Measurements from ENCODE around the gene SORCS2.

- TF ChIP-seq POLR2A (IDR thresholded peaks at IDR 0.05) (no peak), CTCF (IDR thresholded peaks at IDR 0.05) (no peak), POLR2AphosphoS5 (IDR thresholded peaks at IDR 0.05) (no peak)
Measured at GRCh38 chr4:7458477-7458876, 266.1 kb downstream of the SORCS2 start.

Measured in prostate gland (tissue), 2 donors.